Hematopoietic multipotent progenitor cell (in vitro differentiated cells): Measurements from ENCODE around the gene SSH2. TPM values are rescaled to one million over a fixed set of nuclear protein-coding genes. Genes with fewer than 3 reads are reported as not detected.

ENCODE experiments used
- DNase-seq, 3 donors: peaks; one replicate each; pipeline ENCODE4 v3.0.0-alpha.2; 2011 to 2015; ENCODE audit warnings: low read depth in 2 of 3, low spot score in 2 of 3
- total RNA-seq: library from RNA; depleted of rRNA; stranded (reverse); fragments of >200 nt; gene quantifications from one replicate; pipeline ENCODE4 v1.2.3, GENCODE V29; 2012

SSH2 gene
- total RNA-seq, 1 donor: 19.7 TPM

DNA sequence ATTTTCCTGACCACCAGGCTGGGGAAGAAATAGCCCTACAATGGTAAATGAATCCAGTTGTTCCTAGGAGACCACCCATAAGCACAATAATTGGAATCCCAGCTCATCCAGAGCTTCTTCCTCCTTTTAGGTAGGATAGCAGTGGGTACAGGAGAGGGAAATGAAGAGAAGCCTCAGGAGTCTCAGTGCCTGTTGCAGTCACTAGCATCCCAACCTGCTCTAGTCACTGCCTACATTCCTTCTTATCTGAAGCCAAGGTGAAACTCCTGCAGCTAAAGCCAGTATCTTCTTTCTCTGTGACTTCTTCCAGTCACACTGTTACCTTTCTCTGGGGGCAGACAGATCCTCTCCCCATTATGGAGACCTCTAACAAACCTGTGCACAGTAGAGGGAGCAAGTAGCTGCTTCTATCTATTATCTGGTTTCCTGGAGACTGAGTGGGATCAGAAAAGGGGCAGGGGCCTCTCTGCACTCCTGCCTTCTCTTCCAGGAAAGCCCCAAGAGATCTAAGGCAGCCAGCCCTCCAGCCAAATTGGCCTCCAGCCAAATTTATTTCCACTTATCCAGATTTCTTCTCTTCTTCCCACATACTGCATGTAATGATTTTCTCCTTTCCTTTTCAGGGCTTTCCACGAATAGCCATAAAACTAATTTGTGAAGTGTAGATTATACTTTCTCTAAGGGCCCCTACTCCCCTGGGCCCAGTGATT lies 85.5 kb downstream of the SSH2 start:
- no peak for DNase-seq

DNA sequence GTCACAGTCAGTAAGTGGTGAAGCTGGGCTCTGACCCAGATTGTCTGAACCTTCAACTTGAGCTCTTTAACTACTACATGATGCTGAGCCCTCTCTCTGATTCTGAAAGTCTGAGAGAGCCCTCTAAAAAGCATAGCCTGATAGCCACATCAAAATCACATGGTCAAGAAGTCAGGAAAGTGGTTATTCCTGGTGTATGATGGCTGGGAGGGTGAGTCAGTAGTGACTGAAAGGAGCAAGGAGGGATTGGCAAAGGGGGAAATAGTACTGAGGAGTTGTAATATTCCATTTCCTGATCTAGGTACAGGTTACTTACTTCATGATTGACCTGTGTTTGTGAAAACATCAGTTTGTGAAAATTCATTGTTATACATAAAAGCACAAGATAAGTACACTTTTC lies 89.1 kb downstream of the SSH2 start:
- no peak for DNase-seq

DNA sequence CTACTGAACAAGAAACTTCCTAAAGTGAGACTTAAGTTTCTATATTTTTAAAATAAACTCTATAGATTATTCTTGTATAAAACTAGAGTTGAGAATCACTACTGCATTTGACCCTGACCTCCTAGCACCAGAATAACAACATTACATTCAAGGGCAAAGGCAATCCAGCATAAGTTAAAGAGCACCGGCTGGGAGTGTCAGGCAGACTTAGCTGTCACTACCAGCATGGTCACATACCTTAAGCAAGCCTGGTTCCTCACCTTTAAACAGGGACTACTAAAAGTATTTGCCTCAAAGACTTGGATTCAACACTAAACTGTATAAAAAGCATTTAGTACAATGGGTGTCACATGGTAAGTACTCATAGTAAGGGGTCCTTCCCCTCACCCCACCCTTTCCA lies 90.4 kb downstream of the SSH2 start:
- no peak for DNase-seq

- no peak for DNase-seq
Observed at GRCh38 chr17:29838961-29839360, 91.1 kb downstream of the SSH2 start.

DNA sequence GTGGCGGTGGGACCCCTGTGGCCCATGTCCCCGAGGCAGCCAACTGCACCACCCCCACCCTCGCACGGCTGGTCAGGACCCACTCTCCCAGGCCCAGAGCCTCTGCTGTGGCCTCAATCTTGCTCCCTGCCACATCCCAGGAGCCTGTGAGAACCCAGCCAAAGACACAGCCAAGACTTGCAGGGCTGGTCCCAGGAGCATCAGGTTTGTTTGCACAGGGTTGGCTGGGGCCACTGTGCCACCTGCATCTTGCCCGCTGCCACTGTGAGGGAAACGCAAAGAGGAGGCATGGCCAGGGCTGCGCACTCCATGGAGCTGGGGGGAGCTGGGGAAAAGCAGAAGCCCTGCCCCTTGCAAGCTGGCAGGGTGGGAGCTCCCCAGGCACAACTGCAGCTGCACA lies 92.5 kb downstream of the SSH2 start:
- DNase-seq: no peak

GRCh38 chr17:29836643-29837042 lies 93.4 kb downstream of the SSH2 start:
- DNase-seq: peak in 2 of 3 donors; percentile 26 to 75

DNA sequence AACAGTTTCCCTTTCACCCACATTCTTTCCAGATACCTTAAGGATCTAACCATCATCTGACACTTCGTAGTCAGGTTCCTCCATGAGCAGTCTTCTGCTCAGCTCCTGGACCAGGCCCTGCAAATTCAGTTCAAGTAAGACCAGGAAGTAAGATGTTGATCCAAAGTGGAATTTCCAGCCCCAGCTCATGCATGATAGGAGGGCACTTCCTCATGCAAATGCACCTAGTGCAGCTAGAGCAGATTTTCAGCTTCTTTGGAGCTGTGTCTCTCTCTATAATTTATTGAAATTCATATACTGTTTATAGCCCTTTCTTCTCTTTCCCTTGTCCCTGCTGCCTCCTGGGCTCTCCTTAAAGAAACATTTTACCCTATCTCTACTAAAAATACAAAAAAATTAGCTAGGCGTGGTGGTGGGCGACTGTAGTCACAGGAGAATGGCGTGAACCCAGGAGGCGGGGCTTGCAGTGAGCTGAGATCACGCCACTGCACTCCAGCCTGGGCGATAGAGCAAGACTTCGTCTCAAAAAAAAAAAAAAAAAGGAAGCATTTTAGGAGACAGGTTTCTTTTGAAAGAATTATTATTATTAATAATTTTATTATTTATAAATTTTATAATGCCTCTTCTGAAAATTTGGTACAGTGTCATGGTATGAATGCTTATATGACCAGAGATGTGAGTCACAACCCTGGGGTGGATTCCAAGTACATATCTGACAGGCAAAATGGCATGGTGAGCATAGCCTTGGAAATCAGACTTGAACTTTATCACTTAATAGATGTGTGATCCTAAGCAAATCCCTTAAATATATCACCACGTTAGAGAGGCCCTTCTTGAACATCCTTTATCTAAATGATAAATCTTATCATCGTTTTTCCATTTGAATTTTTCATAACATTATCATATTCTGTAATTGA lies 94.3 kb downstream of the SSH2 start:
- DNase-seq: peak in 1 of 3 donors; percentile 12

DNA sequence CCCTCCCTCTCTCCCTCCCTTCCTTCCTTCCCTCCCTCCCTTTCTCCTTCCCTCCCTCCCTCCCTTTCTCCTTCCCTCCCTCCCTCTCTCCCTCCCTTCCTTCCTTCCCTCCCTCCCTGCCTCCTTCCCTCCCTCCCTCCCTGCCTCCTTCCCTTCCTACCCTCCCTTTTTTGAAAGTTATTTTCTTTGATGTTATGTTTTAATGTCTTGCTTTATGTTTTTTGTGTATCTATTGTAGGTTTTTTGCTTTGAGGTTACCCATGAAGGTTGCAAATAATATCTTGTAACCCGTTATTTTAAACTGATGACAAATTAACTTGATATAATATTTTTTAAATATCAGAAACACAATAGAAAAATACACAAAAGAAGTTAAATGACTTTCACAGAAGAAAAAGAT lies 96.2 kb downstream of the SSH2 start:
- DNase-seq: no peak

- no peak for DNase-seq
Observed at GRCh38 chr17:29828676-29829284, 101.2 kb downstream of the SSH2 start.

- DNase-seq: no peak
Observed at GRCh38 chr17:29827179-29827578, 102.8 kb downstream of the SSH2 start.

GRCh38 chr17:29826114-29826692 lies 103.8 kb downstream of the SSH2 start:
- no peak for DNase-seq

DNA sequence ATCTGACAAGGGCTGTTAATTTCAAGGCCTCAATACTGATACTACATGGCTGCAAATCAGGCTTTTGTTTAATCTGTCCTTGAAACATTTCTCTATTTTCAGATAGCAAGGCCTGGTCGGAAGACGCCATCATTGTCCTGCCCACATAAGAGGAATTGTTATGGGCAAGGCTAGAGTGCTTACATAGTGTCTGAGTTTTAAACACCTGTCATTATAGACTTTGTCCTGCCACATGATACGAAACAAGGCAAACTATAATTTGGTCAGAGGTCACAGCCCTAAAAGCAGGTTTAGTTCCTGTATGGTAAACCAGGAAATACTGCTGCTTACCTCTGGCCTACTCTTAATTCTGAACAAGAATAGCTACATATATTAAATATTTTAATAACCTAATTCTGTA lies 104.4 kb downstream of the SSH2 start:
- DNase-seq: no peak

GRCh38 chr17:29821897-29822296 lies 108.1 kb downstream of the SSH2 start:
- DNase-seq: no peak

GRCh38 chr17:29820425-29820824 lies 109.6 kb downstream of the SSH2 start:
- DNase-seq: no peak

- peak; percentile 35 to 83 (median 61) for DNase-seq
Observed at GRCh38 chr17:29807520-29808361, 122.3 kb downstream of the SSH2 start.

DNA sequence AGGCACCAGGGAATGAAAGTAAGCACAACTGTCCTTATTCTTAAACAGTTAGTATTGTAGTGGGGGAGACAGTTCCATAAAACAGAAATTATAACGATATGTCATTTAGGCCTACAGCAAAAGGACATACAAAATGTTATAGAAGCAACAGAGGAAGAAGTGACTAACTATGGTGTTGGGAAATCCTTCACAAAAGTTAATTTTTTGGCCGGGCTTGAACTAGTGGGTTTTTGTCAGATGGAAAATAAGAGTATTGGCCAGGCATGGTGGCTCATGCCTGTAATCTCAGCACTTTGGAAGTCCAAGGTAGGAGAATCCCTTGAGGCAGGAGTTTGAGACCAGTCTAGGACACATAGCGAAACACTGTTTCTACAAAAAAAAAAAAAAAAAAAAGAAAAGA lies 127.8 kb downstream of the SSH2 start:
- DNase-seq: no peak

DNA sequence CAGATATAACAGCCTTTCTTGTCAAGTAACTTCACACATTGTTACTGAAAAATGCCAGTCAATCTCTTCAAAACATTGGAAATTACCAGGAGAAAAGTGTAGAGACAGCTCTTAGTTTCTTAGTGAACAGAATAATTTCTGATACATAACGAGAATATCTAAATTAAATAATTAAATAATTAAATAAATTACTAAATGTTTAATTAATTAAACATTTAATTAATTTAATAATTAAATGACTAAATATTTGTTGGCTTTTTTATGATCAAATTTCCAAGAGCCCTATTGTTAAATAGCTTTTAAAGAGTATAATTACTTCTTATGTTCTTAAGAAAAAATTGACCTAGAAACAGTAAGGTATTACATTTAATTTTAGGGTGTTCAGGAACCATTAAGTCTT lies 129.6 kb downstream of the SSH2 start:
- no peak for DNase-seq

GRCh38 chr17:29796652-29797051 lies 133.4 kb downstream of the SSH2 start:
- no peak for DNase-seq

- DNase-seq: no peak
Observed at GRCh38 chr17:29793501-29793900, 136.5 kb downstream of the SSH2 start.

- DNase-seq: peak in 2 of 3 donors; percentile 25 to 58
Observed at GRCh38 chr17:29791336-29792080, 138.5 kb downstream of the SSH2 start.
